Activated naive CD8-positive, alpha-beta T cell treated with anti-CD3 and anti-CD28 coated beads, Interleukin-2, amount 50 U/mL, for 24 hours (primary cell): Measurements from ENCODE around the gene MAB21L4.

Experiments
- ATAC-seq: fragments of 150-1000 bp; cut with Tn5 transposase; one replicate; pipeline ENCODE4 v1.10.0; 2021
- DNase-seq: peaks from one replicate; pipeline ENCODE4 v3.0.0; 2021
- H3K27ac Mint-ChIP-seq: one replicate; pipeline ENCODE4 v1.8.0; 2021; ENCODE audit warnings: mild to moderate bottlenecking, mixed read lengths
- H3K27me3 Mint-ChIP-seq: one replicate; pipeline ENCODE4 v1.8.0; 2021; ENCODE audit warnings: mixed read lengths
- H3K36me3 Mint-ChIP-seq: one replicate; pipeline ENCODE4 v1.8.0; 2021; ENCODE audit warnings: low read depth, mixed read lengths
- H3K4me1 Mint-ChIP-seq: one replicate; pipeline ENCODE4 v1.8.0; 2021; ENCODE audit warnings: mixed read lengths
- H3K4me3 Mint-ChIP-seq: one replicate; pipeline ENCODE4 v1.8.0; 2021; ENCODE audit warnings: mild to moderate bottlenecking, moderate library complexity, mixed read lengths
- H3K9me3 Mint-ChIP-seq: one replicate; pipeline ENCODE4 v1.8.0; 2021; ENCODE audit warnings: mixed read lengths

MAB21L4 gene

DNA sequence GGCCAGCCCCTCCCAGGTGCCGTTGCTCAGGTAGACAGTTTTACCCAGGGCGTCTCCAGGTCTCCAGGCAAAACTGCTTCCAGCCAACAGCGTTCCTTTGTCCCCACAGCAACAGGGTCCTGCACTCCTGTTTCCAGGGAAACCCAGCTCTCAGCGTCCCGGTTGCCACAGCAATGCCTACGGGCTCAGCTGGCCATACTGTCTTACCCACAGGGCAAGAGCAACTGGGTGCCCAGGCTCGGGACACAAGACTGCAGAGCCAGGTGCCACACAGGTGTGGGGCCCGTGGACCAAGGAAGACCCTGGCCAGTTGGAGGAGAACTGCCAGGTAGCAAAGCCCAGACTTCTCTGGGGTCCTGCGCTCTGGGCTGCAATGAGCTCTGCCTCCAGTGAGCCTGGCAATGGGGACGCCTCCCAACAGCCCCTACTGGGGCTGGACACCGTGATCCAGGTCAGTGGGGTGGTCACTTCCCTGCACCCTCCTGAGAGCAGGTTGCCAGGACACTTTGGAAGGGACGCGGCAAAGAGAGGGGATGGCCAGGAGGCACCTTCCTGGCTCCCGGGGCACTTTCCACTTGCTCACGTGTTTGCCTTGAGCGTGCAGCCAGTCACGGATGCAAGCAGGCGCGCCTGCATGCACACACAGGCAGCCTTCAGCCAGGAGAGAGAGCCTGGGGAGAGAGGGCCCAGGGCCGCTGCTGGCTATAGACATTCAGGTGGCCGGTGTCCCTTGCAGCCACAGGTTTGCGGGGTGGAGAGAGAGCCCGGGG is 10.4 kb upstream of the MAB21L4 start, which contains the start of gene CROCC2:
Gene CROCC2 (plus strand): TSS at position 196 of the 770 bp plus-strand sequence. CDS start 178 bp downstream, at position 374.
- Mint-ChIP-seq H3K4me1 (no peaks in the 10 kb centered on the region), H3K27ac (no peak within 1 kb of the TSS), H3K4me3 (no peak within 1 kb of the TSS), H3K27me3 (no peaks in the 10 kb centered on the region), H3K9me3 (no peaks in the 10 kb centered on the region), H3K36me3 (no peaks in the 10 kb centered on the region)
- DNase-seq (no peak), ATAC-seq (no peak)

DNA sequence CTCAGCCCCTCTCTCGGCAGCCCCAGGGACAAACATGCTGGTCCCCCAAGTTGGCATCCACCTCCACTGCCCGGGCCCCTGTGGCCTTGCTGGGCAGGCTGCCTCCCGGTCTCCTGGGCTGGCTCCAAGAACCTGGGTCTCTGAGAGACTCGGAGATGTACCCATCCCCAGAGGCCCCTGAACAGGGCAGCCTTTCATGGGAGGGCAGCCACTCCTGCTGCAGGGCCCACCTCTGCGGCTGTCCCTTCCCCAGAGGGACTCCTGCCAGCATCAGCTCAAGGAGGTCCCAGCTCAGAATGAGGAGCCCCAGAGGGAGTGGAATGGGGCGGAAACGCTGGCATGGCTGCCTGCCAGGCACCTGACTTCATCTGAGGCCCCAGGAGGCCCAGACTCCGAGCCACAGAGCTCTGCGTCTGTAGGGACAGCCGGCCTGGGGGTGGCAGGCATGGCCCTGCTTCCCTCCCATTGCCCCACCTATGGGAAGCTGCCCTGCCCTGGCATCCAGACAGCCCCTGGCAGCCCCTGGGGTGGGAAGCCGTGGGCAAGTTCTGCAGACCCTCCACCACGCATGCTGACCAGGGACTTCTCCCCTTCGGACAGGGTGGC is 9.3 kb upstream of the MAB21L4 start:
- Mint-ChIP-seq H3K27ac (no peak overlapping the region), H3K4me1 (no peaks in the 10 kb centered on the region), H3K4me3 (no peak overlapping the region), H3K27me3 (no peaks in the 10 kb centered on the region), H3K9me3 (no peaks in the 10 kb centered on the region), H3K36me3 (no peaks in the 10 kb centered on the region)
- ATAC-seq (peak; percentile 9), DNase-seq (no peak)

- H3K36me3 Mint-ChIP-seq = no peaks in the 10 kb centered on the region
- ATAC-seq = no peak
These were observed 8.5 kb upstream of the MAB21L4 start for GRCh38 chr2:240904216-240905175.

GRCh38 chr2:240903191-240904060 is 7.5 kb upstream of the MAB21L4 start:
- H3K9me3 Mint-ChIP-seq = no peaks in the 10 kb centered on the region
- H3K36me3 Mint-ChIP-seq = no peaks in the 10 kb centered on the region
- ATAC-seq = no peak
- H3K4me1 Mint-ChIP-seq = no peaks in the 10 kb centered on the region
- no peak overlapping the region for H3K4me3 Mint-ChIP-seq
- H3K27ac Mint-ChIP-seq = no peak overlapping the region
- no peaks in the 10 kb centered on the region for H3K27me3 Mint-ChIP-seq
- DNase-seq = no peak

More at GRCh38 chr2:240904216-240905175, 8.5 kb upstream of the MAB21L4 start:
- H3K27ac Mint-ChIP-seq = no peak overlapping the region
- DNase-seq = no peak
- no peak overlapping the region for H3K4me3 Mint-ChIP-seq
- no peaks in the 10 kb centered on the region for H3K27me3 Mint-ChIP-seq
- no peaks in the 10 kb centered on the region for H3K9me3 Mint-ChIP-seq
- no peaks in the 10 kb centered on the region for H3K4me1 Mint-ChIP-seq

GRCh38 chr2:240902615-240903041 is 6.7 kb upstream of the MAB21L4 start:
- peaks cover 2% of the 10 kb centered on the region for H3K27me3 Mint-ChIP-seq
- H3K27ac Mint-ChIP-seq = no peak overlapping the region
- H3K36me3 Mint-ChIP-seq = no peaks in the 10 kb centered on the region
- no peaks in the 10 kb centered on the region for H3K9me3 Mint-ChIP-seq
- ATAC-seq (no peak), DNase-seq (no peak)
- no peak overlapping the region for H3K4me3 Mint-ChIP-seq
- no peaks in the 10 kb centered on the region for H3K4me1 Mint-ChIP-seq

- Mint-ChIP-seq H3K36me3 (no peaks in the 10 kb centered on the region), H3K27me3 (peaks cover 2% of the 10 kb centered on the region), H3K9me3 (no peaks in the 10 kb centered on the region), H3K27ac (no peak overlapping the region), H3K4me3 (no peak overlapping the region), H3K4me1 (no peaks in the 10 kb centered on the region)
- no peak for DNase-seq
- no peak for ATAC-seq
These were observed 6.1 kb upstream of the MAB21L4 start for GRCh38 chr2:240901986-240902614.

- Mint-ChIP-seq H3K4me1 (no peaks in the 10 kb centered on the region), H3K27ac (no peak overlapping the region), H3K4me3 (no peak overlapping the region), H3K27me3 (peaks cover 2% of the 10 kb centered on the region), H3K36me3 (no peaks in the 10 kb centered on the region), H3K9me3 (no peaks in the 10 kb centered on the region)
- ATAC-seq = no peak
- DNase-seq = no peak
These were observed 4.3 kb upstream of the MAB21L4 start for GRCh38 chr2:240900141-240900860.

DNA sequence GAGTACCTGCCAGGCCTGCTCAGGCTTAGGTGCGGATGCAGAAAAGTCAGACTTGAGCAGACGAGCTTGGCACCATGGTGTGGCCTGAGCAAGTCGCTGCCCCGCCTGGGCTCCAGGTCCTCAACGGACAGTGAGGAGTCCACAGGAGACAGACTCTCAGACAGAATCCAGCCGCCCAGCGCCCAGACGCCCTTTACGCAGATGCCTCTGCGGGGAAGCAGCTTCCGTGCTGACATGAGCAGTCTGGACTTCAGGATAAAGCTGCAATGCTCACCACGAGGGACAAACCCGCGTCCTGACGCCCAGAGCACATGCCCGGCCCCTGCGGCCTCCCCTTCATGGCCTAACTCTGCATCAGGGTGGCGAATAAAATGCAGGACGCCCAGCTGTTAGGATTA is 3.5 kb upstream of the MAB21L4 start:
- H3K4me3 Mint-ChIP-seq = no peak overlapping the region
- no peaks in the 10 kb centered on the region for H3K4me1 Mint-ChIP-seq
- ATAC-seq = no peak
- H3K36me3 Mint-ChIP-seq = no peaks in the 10 kb centered on the region
- no peak for DNase-seq
- H3K27ac Mint-ChIP-seq = no peak overlapping the region
- H3K27me3 Mint-ChIP-seq = peaks cover 2% of the 10 kb centered on the region
- H3K9me3 Mint-ChIP-seq = no peaks in the 10 kb centered on the region

- ATAC-seq (no peak), DNase-seq (no peak)
- peaks cover under 1% of the 10 kb centered on the region for H3K4me1 Mint-ChIP-seq
- no peaks in the 10 kb centered on the region for H3K9me3 Mint-ChIP-seq
- peaks cover 2% of the 10 kb centered on the region for H3K27me3 Mint-ChIP-seq
- no peaks in the 10 kb centered on the region for H3K36me3 Mint-ChIP-seq
- no peak overlapping the region for H3K4me3 Mint-ChIP-seq
- H3K27ac Mint-ChIP-seq = no peak overlapping the region
These were observed 2.9 kb upstream of the MAB21L4 start for GRCh38 chr2:240898731-240899467.

GRCh38 chr2:240898108-240898730 is 2.3 kb upstream of the MAB21L4 start:
- DNase-seq (no peak), ATAC-seq (no peak)
- Mint-ChIP-seq H3K27me3 (peaks cover 2% of the 10 kb centered on the region), H3K9me3 (no peaks in the 10 kb centered on the region), H3K27ac (no peak overlapping the region), H3K4me3 (no peak overlapping the region), H3K36me3 (no peaks in the 10 kb centered on the region), H3K4me1 (peaks cover 5% of the 10 kb centered on the region)

DNA sequence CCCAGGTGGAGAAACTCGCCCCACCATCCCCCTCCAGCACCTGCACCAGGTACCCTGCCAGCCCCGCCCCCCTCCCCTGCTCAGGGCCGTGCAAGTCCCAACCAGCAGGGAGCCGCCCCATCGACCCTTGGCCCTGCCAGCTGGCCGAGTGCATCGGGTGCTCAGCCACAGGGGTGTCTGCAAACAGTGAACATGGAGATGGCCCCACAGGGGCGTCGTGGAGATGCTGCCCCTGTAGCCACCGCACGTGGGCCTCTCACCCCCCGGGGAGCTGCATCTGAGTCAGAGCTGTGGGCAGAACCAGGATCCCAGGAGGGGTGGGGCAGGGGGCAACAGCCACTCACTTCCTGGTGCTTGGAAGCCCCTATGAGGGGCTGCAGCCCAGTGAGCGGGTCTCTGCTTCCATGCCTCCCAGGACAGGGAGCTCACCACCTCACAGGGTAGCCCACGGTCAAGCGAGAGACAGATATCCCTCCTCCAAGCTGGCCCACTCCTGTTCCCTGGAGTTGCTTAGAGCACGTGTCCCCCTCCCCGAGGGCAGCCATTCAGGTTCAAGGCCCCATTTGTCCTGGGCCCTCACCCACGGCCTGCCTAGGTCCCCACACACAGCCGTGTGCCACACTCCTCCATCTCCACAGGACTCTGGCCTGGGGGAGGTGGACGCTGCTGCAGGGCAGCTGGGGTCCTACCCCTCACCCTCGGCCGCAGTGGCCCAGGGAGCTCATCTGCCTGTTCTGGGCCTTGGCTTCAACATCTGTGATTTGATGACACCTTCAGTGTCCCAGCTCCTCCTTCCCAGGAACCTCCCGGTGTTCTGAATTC is 1.1 kb upstream of the MAB21L4 start:
- ATAC-seq (no peak), DNase-seq (no peak)
- no peak overlapping the region for H3K4me3 Mint-ChIP-seq
- H3K27me3 Mint-ChIP-seq = peaks cover 2% of the 10 kb centered on the region
- no peaks in the 10 kb centered on the region for H3K9me3 Mint-ChIP-seq
- H3K27ac Mint-ChIP-seq = no peak overlapping the region
- H3K36me3 Mint-ChIP-seq = no peaks in the 10 kb centered on the region
- H3K4me1 Mint-ChIP-seq = peaks cover 5% of the 10 kb centered on the region
